Activated CD8-positive, alpha-beta memory T cell treated with anti-CD3 and anti-CD28 coated beads for 24 hours (primary cell): ENCODE results near the gene OR2L2.
"Not testable (repeated sequence)": the region's sequence is repeated elsewhere in the genome, so short reads cannot be mapped to it uniquely, and the experiment has no call there.

ENCODE experiments used
- DNase-seq: peaks from one replicate; pipeline ENCODE4 v3.0.0-alpha.2; 2020

OR2L2 gene

GRCh38 chr1:248029770-248030169 lies at the start of gene OR2L2:
Gene OR2L2, plus strand, starts transcription at chr1:248030070. Its CDS starts 8,198 bp downstream, at chr1:248038268.
- no peak for DNase-seq

DNA sequence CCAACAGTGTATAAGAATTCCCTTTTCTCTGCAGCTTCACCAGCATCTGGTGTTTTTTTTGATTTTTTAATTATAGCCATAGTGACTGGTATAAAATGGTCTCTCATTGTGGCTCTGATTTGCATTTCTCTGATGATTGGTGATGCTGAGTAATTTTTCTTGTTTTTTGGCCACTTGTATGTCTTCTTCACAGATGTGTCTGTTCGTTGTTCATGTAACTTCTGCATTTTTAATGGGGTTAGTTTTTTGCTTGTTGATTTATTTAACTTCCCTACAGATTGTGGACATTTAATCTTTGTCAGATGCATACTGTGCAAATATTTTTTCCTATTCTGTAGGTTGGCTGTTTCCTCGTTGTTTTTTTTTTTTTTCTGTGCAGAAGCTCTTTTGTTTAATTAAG lies 36.9 kb upstream of the OR2L2 start:
- no peak for DNase-seq

DNA sequence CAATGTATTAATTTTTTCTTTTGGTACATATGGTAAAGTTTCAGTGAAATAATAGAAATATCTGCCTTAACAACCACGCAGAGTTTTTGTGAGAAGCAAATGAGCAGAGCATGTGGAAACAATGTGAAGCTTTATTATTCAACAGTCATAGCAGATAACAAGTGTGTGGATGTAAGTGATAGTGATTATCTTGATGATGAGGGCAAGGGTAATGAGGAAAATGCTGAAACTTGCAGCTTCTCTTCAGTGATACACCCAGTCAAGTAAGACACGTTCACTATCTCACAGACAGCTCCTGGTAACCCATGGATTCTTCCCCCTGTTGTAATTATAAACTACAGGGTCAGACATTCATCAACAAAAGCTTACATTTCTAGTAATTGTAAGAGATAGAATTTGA lies 31.1 kb upstream of the OR2L2 start:
- DNase-seq: no peak

DNA sequence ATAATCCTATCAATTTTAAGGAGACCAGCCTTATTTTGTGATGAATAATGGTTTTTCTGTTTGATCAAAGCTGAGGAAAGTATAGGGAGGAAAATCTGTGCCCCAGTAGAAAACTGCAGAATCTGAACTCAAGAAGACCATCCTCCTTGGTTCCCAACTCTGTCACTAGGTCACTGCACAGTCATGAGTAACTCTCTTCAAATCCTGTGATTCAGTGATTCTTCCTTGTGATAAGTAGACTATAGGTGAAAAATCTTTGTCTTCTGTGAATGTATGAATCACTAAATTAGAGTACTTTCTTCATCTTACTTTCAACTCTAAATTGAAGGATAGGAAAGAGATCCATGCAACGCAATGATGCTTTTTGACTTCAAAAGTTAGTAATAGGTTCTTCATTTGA lies 29.7 kb upstream of the OR2L2 start:
- DNase-seq: no peak

GRCh38 chr1:248007778-248008177 lies 22.1 kb upstream of the OR2L2 start:
- no peak for DNase-seq

- DNase-seq: no peak
Observed at GRCh38 chr1:248009681-248010080, 20.2 kb upstream of the OR2L2 start.

DNA sequence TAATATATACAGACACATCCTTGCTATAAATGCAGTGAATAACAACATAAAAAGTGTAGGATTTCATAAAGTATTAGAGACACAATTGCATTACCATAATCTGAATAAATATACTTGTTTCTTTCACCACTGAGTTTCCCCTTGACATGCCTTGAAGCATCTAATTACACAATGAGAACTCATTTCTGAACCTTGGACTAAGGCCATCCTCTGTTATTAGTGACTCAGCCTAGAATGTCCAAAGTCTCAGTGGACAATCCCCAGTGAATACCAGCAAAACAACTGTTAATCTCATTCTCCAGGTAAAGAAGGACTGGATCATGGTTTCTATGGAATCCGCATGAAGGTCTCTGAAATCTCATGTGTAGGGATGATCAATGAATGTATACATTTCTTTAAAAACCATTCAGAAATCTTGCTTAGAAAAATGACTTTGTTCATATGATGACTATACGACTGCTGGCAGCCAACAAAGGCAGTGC lies 16.6 kb upstream of the OR2L2 start, which contains the start of gene OR2L5:
Gene OR2L5, plus strand, starts transcription at position 432 of the 482 bp plus-strand sequence. CDS start 8,288 bp downstream, outside the sequence.
- DNase-seq: no peak

GRCh38 chr1:248015803-248016202 lies 14.1 kb upstream of the OR2L2 start:
- DNase-seq: no peak

DNA sequence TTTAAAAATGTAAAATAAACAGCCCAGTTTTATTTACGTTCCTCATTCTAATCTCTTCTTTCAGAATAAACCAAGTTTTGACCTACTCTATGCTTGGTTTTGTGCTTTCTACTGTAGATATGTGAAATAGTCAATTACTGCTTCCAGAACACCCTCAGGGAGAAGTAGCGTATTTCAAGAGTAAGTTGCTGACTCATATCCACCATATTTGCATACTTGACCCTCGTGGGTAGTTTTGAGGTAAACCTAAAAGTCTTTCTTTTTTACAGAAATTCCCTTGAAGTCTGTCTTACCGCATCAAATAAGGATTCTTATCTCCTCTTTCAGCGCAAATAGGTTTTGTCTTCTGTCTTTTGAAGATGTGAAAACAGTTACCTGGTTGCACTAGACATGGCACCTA lies 15.3 kb downstream of the OR2L2 start:
- no peak for DNase-seq

GRCh38 chr1:248046536-248046935 lies 16.7 kb downstream of the OR2L2 start, which contains the start of gene OR2L3:
Gene OR2L3, plus strand, starts transcription at chr1:248046836. Its CDS starts 13,846 bp downstream, at chr1:248060682.
- no peak for DNase-seq

DNA sequence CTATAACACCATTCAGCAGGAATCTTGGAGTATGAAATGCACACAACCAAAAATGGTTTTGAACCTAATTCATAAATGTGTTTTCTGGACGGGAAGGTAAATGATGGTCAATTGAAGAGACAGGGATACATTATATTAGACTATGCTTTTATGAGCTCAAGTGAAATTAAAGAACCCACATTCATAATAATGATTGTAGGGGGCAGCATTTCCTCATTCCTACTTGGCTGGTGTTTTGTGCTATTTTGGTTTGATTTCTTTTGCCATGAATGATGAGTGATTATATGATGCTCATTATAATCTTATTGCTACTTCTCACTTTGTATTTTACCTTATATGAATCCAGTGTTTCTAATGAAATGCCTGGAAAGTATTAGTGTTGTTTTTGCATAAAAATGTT lies 17.1 kb downstream of the OR2L2 start:
- no peak for DNase-seq

GRCh38 chr1:248054671-248055070 lies 24.8 kb downstream of the OR2L2 start:
- DNase-seq: no peak

- no peak for DNase-seq
Observed at GRCh38 chr1:248055261-248055660, 25.4 kb downstream of the OR2L2 start.

GRCh38 chr1:248065071-248065470 lies 35.2 kb downstream of the OR2L2 start:
- DNase-seq: no peak

DNA sequence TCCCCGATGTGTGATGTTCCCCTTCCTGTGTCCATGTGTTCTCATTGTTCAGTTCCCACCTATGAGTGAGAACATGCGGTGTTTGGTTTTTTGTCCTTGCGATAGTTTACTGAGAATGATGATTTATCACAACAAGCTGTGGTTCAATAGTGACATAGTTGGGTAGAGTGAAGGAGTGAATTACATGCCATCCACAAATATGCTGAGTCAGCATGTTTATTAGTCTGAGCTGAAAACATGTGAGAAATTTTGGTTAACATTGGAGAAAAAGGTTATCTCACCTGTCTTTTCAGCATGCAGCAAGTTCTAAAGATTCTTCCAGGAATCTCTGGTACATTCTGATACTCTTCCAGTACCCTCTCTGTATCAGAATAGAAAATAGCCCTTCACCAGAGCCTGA lies 35.7 kb downstream of the OR2L2 start:
- DNase-seq: no peak

GRCh38 chr1:248083864-248084263 lies 54.0 kb downstream of the OR2L2 start:
- DNase-seq: not testable (repeated sequence)
